HFFc6 (cell line): Measurements from ENCODE around the gene SGCE. TPM values are rescaled to one million over a fixed set of nuclear protein-coding genes. Genes with fewer than 3 reads are reported as not detected.

Experiments
- DNase-seq: peaks from one replicate; pipeline ENCODE4 v3.0.0-alpha.2; 2018
- H3K27ac Mint-ChIP-seq: 2 replicates; pipeline ENCODE4 v1.8.0; 2020; ENCODE audit warnings: mild to moderate bottlenecking, mixed read lengths
- H3K27me3 Mint-ChIP-seq: 2 replicates; pipeline ENCODE4 v1.8.0; 2021; ENCODE audit warnings: mild to moderate bottlenecking, moderate library complexity, mixed read lengths; ENCODE audit not compliant: insufficient read depth
- H3K36me3 Mint-ChIP-seq: 2 replicates; pipeline ENCODE4 v1.8.0; 2021; ENCODE audit warnings: low read depth, mixed read lengths
- H3K4me1 Mint-ChIP-seq: 2 replicates; pipeline ENCODE4 v1.8.0; 2020; ENCODE audit warnings: low read depth, mixed read lengths
- H3K4me3 Mint-ChIP-seq: 2 replicates; pipeline ENCODE4 v1.8.0; 2020; ENCODE audit warnings: mild to moderate bottlenecking, moderate library complexity, mixed read lengths
- H3K9me3 Mint-ChIP-seq: 2 replicates; pipeline ENCODE4 v1.8.0; 2020; ENCODE audit warnings: mild to moderate bottlenecking, mixed read lengths
- CTCF ChIP-seq: fragments of 200-600 bp; sonication (generic); IDR thresholded peaks from 2 replicates; pipeline ENCODE4 v1.5.0; 2021; ENCODE audit warnings: antibody characterized with exemption, mild to moderate bottlenecking
- total RNA-seq, 6 experiments: library from RNA; stranded (reverse); fragmentation: NEBNext Ultra II Directional; extraction: Animal tissue kit (Norgen Biotek cat#: 25700); gene quantifications; 2 replicates in 1 of 6; 3 replicates in 5 of 6; pipeline ENCODE4 v1.2.3, GENCODE V29; 2021

The SGCE gene
- total RNA-seq, 6 experiments from 2014 or later = 30.2 to 52.7 (median 49.0) TPM

GRCh38 chr7:94620703-94621118 is 35.2 kb downstream of the SGCE start:
- Mint-ChIP-seq H3K27ac (peak overlapping the region; percentile 78), H3K36me3 (peaks cover 4% of the 10 kb centered on the region; the same call in 1 of the 2 replicates), H3K4me3 (peak overlapping the region; percentile 18; the same call in 1 of the 2 replicates), H3K9me3 (no peaks in the 10 kb centered on the region), H3K27me3 (no peaks in the 10 kb centered on the region; the same call in 1 of the 2 replicates), H3K4me1 (peaks cover 28% of the 10 kb centered on the region)
- TF ChIP-seq CTCF = no peak
- DNase-seq = peak; percentile 94

- Mint-ChIP-seq H3K4me3 (no peak overlapping the region), H3K36me3 (peaks cover 4% of the 10 kb centered on the region; the same call in 1 of the 2 replicates), H3K27me3 (no peaks in the 10 kb centered on the region; the same call in 1 of the 2 replicates), H3K9me3 (no peaks in the 10 kb centered on the region), H3K27ac (no peak overlapping the region), H3K4me1 (peaks cover 28% of the 10 kb centered on the region)
- no peak for TF ChIP-seq CTCF
- no peak for DNase-seq
Observed at GRCh38 chr7:94618126-94618525, 37.8 kb downstream of the SGCE start.

GRCh38 chr7:94616855-94617254 is 39.1 kb downstream of the SGCE start:
- no peak for DNase-seq
- H3K9me3 Mint-ChIP-seq = no peaks in the 10 kb centered on the region
- H3K36me3 Mint-ChIP-seq = peaks cover 4% of the 10 kb centered on the region; the same call in 1 of the 2 replicates
- no peak overlapping the region for H3K4me3 Mint-ChIP-seq
- no peak overlapping the region for H3K27ac Mint-ChIP-seq
- H3K27me3 Mint-ChIP-seq = no peaks in the 10 kb centered on the region; the same call in 1 of the 2 replicates
- H3K4me1 Mint-ChIP-seq = peaks cover 25% of the 10 kb centered on the region
- TF ChIP-seq CTCF = no peak

GRCh38 chr7:94615666-94616065 is 40.3 kb downstream of the SGCE start:
- TF ChIP-seq CTCF = no peak
- peaks cover 4% of the 10 kb centered on the region; the same call in 1 of the 2 replicates for H3K36me3 Mint-ChIP-seq
- H3K27ac Mint-ChIP-seq = no peak overlapping the region
- peaks cover 13% of the 10 kb centered on the region for H3K4me1 Mint-ChIP-seq
- H3K4me3 Mint-ChIP-seq = no peak overlapping the region
- H3K9me3 Mint-ChIP-seq = no peaks in the 10 kb centered on the region
- no peaks in the 10 kb centered on the region; the same call in 1 of the 2 replicates for H3K27me3 Mint-ChIP-seq
- DNase-seq = no peak

- no peak for TF ChIP-seq CTCF
- DNase-seq = no peak
- no peaks in the 10 kb centered on the region for H3K9me3 Mint-ChIP-seq
Observed at GRCh38 chr7:94612661-94613060, 43.3 kb downstream of the SGCE start.

GRCh38 chr7:94612253-94612652 is 43.7 kb downstream of the SGCE start:
- Mint-ChIP-seq H3K4me3 (no peak overlapping the region), H3K9me3 (no peaks in the 10 kb centered on the region), H3K27me3 (no peaks in the 10 kb centered on the region), H3K4me1 (no peaks in the 10 kb centered on the region), H3K27ac (no peak overlapping the region), H3K36me3 (no peaks in the 10 kb centered on the region)
- no peak for TF ChIP-seq CTCF
- DNase-seq = no peak

More at GRCh38 chr7:94612661-94613060, 43.3 kb downstream of the SGCE start:
- Mint-ChIP-seq H3K4me1 (no peaks in the 10 kb centered on the region), H3K27ac (no peak overlapping the region), H3K36me3 (no peaks in the 10 kb centered on the region), H3K27me3 (no peaks in the 10 kb centered on the region), H3K4me3 (no peak overlapping the region)
